ENCODE data around the gene SLC45A2. TPM values are rescaled to one million over a fixed set of nuclear protein-coding genes. Genes with fewer than 3 reads are reported as not detected.

SLC45A2 gene
- total RNA-seq, 1 experiment from 2014 or later: not detected

DNA sequence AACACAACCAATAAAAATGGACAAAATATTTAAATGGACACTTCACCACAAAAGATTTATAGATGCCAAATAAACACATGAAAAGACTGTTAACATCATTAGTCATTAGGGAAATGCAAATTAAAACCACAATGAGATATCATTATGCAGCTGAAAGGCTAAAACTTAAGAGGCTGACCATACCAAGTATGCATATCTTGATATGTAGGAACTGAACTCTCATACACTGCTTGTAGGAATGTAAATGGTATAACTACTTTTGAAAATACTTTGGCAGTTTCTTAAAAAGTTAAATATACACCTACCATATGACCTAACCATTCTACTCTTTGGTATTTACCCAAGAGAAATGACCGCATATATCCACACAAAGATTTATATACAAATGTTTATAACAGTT lies 79.1 kb downstream of the SLC45A2 start:
- TF ChIP-seq TCF7L2 (IDR thresholded peaks at IDR 0.05; ENCODE audit: low read depth, low read length) (no peak), SIN3A (IDR thresholded peaks at IDR 0.05; ENCODE audit: borderline replicate concordance, insufficient read depth, low read depth, low read length) (no peak)
- TF ChIP-seq, protein P1, sequence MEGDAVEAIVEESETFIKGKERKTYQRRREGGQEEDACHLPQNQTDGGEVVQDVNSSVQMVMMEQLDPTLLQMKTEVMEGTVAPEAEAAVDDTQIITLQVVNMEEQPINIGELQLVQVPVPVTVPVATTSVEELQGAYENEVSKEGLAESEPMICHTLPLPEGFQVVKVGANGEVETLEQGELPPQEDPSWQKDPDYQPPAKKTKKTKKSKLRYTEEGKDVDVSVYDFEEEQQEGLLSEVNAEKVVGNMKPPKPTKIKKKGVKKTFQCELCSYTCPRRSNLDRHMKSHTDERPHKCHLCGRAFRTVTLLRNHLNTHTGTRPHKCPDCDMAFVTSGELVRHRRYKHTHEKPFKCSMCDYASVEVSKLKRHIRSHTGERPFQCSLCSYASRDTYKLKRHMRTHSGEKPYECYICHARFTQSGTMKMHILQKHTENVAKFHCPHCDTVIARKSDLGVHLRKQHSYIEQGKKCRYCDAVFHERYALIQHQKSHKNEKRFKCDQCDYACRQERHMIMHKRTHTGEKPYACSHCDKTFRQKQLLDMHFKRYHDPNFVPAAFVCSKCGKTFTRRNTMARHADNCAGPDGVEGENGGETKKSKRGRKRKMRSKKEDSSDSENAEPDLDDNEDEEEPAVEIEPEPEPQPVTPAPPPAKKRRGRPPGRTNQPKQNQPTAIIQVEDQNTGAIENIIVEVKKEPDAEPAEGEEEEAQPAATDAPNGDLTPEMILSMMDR (IDR thresholded peaks at IDR 0.05): no peak
- in situ Hi-C loops (cut with HindIII; ENCODE audit: low pct_unique_long_range_greater_than_20kb, low sequenced_read_pairs): no loop called here
- CTCF ChIA-PET: no interaction called here

DNA sequence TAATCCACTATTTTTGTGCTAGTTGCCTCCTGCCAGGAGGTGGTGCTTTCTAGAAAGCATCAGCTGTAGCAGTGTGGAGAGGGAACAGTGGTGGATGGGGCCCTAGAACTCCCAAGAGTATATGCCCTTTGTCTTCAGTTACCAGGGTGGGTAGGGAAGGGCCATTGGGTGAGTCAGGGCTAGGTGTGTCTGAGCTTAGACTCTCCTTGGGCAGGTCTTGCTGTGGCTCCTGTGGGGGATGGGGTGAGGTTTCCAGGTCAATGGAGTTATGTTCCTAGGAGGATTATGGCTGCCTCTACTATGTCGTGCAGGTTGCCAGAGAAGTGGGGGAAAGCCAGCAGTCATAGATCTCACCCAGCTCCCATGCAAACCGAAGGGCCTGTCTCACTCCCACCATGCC lies 81.4 kb downstream of the SLC45A2 start:
- DNase-seq (ENCODE audit: low read depth, low spot score) (no peak), ATAC-seq (no peak)
- ChIA-PET CTCF (no interaction called here), POLR2A (no interaction called here)
- in situ Hi-C loops (cut with HindIII; ENCODE audit: low pct_unique_long_range_greater_than_20kb, low sequenced_read_pairs): no loop called here
- no peaks in the 10 kb centered on the region for H3K4me1 ChIP-seq (ENCODE audit: control insufficient read depth, insufficient read depth, low read length)
- H3K27ac ChIP-seq (ENCODE audit: low read length): no peak overlapping the region
- no peaks in the 10 kb centered on the region for H3K9me3 ChIP-seq (ENCODE audit: control insufficient read depth, insufficient read depth, low read depth, low read length)
- H3K27me3 ChIP-seq (ENCODE audit: control insufficient read depth, insufficient read depth, low read length): no peaks in the 10 kb centered on the region
- no TSS peak for BruUV-seq (replicated peaks)
- H3K36me3 ChIP-seq (ENCODE audit: control insufficient read depth, insufficient read depth, low read length): no peaks in the 10 kb centered on the region
- no peak overlapping the region for H3K4me3 ChIP-seq (ENCODE audit: low read depth in 2 of 2, low read length in 2 of 2)
- TF ChIP-seq TCF7L2 (IDR thresholded peaks at IDR 0.05; ENCODE audit: low read depth, low read length) (no peak), SIN3A (IDR thresholded peaks at IDR 0.05; ENCODE audit: borderline replicate concordance, insufficient read depth, low read depth, low read length) (no peak), POLR2AphosphoS5 (IDR thresholded peaks at IDR 0.05; ENCODE audit: low read depth, low read length) (no peak)
- TF ChIP-seq, protein P2, sequence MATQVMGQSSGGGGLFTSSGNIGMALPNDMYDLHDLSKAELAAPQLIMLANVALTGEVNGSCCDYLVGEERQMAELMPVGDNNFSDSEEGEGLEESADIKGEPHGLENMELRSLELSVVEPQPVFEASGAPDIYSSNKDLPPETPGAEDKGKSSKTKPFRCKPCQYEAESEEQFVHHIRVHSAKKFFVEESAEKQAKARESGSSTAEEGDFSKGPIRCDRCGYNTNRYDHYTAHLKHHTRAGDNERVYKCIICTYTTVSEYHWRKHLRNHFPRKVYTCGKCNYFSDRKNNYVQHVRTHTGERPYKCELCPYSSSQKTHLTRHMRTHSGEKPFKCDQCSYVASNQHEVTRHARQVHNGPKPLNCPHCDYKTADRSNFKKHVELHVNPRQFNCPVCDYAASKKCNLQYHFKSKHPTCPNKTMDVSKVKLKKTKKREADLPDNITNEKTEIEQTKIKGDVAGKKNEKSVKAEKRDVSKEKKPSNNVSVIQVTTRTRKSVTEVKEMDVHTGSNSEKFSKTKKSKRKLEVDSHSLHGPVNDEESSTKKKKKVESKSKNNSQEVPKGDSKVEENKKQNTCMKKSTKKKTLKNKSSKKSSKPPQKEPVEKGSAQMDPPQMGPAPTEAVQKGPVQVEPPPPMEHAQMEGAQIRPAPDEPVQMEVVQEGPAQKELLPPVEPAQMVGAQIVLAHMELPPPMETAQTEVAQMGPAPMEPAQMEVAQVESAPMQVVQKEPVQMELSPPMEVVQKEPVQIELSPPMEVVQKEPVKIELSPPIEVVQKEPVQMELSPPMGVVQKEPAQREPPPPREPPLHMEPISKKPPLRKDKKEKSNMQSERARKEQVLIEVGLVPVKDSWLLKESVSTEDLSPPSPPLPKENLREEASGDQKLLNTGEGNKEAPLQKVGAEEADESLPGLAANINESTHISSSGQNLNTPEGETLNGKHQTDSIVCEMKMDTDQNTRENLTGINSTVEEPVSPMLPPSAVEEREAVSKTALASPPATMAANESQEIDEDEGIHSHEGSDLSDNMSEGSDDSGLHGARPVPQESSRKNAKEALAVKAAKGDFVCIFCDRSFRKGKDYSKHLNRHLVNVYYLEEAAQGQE (IDR thresholded peaks at IDR 0.05; ENCODE audit: insufficient read depth in 1 of 2, low read depth in 2 of 2, low read length in 1 of 2): no peak
- TF ChIP-seq, protein P1 (IDR thresholded peaks at IDR 0.05): no peak
- intact Hi-C loops (cut with micrococcal nuclease; ENCODE audit: unreplicated experiment): no loop called here

More for the DNA sequence above, 79.1 kb downstream of the SLC45A2 start:
- ATAC-seq (no peak), DNase-seq (ENCODE audit: low read depth, low spot score) (no peak)
- no TSS peak for BruUV-seq (replicated peaks)
- Histone ChIP-seq H3K9me3 (ENCODE audit: control insufficient read depth, insufficient read depth, low read depth, low read length) (no peaks in the 10 kb centered on the region), H3K27me3 (ENCODE audit: control insufficient read depth, insufficient read depth, low read length) (no peaks in the 10 kb centered on the region), H3K4me3 (ENCODE audit: low read depth in 2 of 2, low read length in 2 of 2) (no peak overlapping the region), H3K36me3 (ENCODE audit: control insufficient read depth, insufficient read depth, low read length) (no peaks in the 10 kb centered on the region), H3K27ac (ENCODE audit: low read length) (no peak overlapping the region), H3K4me1 (ENCODE audit: control insufficient read depth, insufficient read depth, low read length) (no peaks in the 10 kb centered on the region)
- intact Hi-C loops (cut with micrococcal nuclease; ENCODE audit: unreplicated experiment): no loop called here
- POLR2A ChIA-PET: no interaction called here

Data from Panc1 (cell line).